ENCODE results near the gene MRPL18. TPM values are rescaled to one million over a fixed set of nuclear protein-coding genes. Genes with fewer than 3 reads are reported as not detected.

MRPL18 gene
- 64.9 and 89.7 TPM in 2 replicates for total RNA-seq

GRCh38 chr6:159790149-159790955 is at the start of gene MRPL18:
TSS of gene MRPL18 (plus strand) at chr6:159790467. CDS start at chr6:159790588, 121 bp downstream.

GRCh38 chr6:159761873-159762680 is 28.2 kb upstream of the MRPL18 start, which contains the start of gene ACAT2:
TSS of gene ACAT2 (plus strand) at chr6:159762045. CDS start at chr6:159762088, 43 bp downstream.

DNA sequence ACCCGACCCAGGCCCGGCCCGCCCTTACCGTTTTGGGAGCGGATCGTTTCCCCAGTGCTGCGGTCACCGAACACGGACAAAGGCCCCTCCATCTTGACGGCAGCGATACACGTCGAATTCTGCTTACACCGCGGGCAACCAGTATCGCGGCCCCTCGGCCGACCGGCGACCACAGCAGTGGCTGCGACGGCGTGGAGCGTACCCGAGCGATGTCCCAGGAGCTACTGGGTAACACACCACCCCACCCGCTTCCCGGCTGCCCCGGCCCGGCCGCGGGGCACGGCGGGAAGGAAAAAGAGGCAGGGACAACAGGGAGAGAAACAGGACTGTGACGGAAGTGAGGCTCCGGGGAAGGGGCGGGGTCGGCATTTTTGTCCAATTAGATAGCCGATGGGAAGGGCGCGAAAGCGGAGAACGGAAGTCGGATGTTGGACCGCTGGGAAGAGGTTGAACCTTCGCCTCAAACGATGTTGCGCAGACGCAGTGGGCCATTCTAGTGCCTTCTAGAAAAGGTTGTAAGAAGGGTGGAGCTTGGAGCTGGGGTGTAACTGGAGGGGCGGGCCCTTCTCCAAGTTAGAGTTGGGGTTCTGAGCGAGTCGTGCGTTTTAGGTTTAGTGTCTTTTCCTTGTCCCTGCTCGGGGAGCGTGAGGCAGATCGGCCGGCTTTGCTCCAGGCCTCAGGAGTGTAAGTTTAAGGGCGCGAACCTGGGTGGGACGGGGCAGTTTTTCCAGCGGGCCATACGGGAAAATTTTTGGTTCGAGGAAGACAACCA is 704 bp upstream of the MRPL18 start, which contains the start of gene TCP1:
Gene TCP1, minus strand, starts transcription at position 226 of the 772 bp plus-strand sequence. Its CDS starts 134 bp downstream, at position 92.

GRCh38 chr6:159800141-159800865 is 10.0 kb downstream of the MRPL18 start, which contains the start of gene PNLDC1:
TSS of gene PNLDC1 (plus strand) at chr6:159800276. CDS start at chr6:159800308, 32 bp downstream.

Other genes starting within 250 kb of the MRPL18 start
- gene SOD2, start 97.2 kb upstream of the MRPL18 start, total RNA-seq: 125 and 171 TPM in 2 replicates
- gene WTAP, start 63.0 kb upstream of the MRPL18 start, total RNA-seq: 76.1 and 83.8 TPM in 2 replicates
- 12.9 and 37.0 TPM in 2 replicates for gene ACAT2, start 28.4 kb upstream of the MRPL18 start, total RNA-seq
- gene TCP1, start 865 bp upstream of the MRPL18 start, total RNA-seq: 371 and 375 TPM in 2 replicates
- 0.09 TPM in 1 of 2 replicates, not detected in the other for gene PNLDC1, start 9.8 kb downstream of the MRPL18 start, total RNA-seq
- not detected in 2 replicates for gene MAS1, start 100.5 kb downstream of the MRPL18 start, total RNA-seq
- 56.5 and 105 TPM in 2 replicates for gene IGF2R, start 178.6 kb downstream of the MRPL18 start, total RNA-seq